ENCODE results near the gene TOMT. TPM values are rescaled to one million over a fixed set of nuclear protein-coding genes. Genes with fewer than 3 reads are reported as not detected.
"Not testable (repeated sequence)": the region's sequence is repeated elsewhere in the genome, so short reads cannot be mapped to it uniquely, and the experiment has no call there.

TOMT gene
- total RNA-seq, 1 donor from 2014 or later, result not detected

GRCh38 chr11:72139500-72139899 is 33.8 kb downstream of the TOMT start:
- Mint-ChIP-seq H3K36me3 (no peaks in the 10 kb centered on the region), H3K4me1 (peaks cover 13% of the 10 kb centered on the region), H3K27me3 (ENCODE audit: low read depth) (no peaks in the 10 kb centered on the region), H3K27ac (no peak overlapping the region), H3K4me3 (no peak overlapping the region), H3K9me3 (no peaks in the 10 kb centered on the region)
- DNase-seq (ENCODE audit: low spot score in 2 of 2, unreplicated experiment in 2 of 2), result no peak
- no peak for TF ChIP-seq CTCF (IDR thresholded peaks at IDR 0.05; ENCODE audit: unreplicated experiment)

- Mint-ChIP-seq H3K9me3 (no peaks in the 10 kb centered on the region), H3K27me3 (ENCODE audit: low read depth) (no peaks in the 10 kb centered on the region), H3K36me3 (no peaks in the 10 kb centered on the region), H3K4me1 (peaks cover 13% of the 10 kb centered on the region), H3K27ac (no peak overlapping the region), H3K4me3 (no peak overlapping the region)
- no peak for DNase-seq (ENCODE audit: low spot score in 2 of 2, unreplicated experiment in 2 of 2)
- TF ChIP-seq CTCF (IDR thresholded peaks at IDR 0.05; ENCODE audit: unreplicated experiment), result no peak
Measured at GRCh38 chr11:72140661-72141060, 34.9 kb downstream of the TOMT start.

- Mint-ChIP-seq H3K4me3 (no peak overlapping the region), H3K27ac (no peak overlapping the region), H3K9me3 (no peaks in the 10 kb centered on the region), H3K27me3 (ENCODE audit: low read depth) (no peaks in the 10 kb centered on the region), H3K4me1 (peaks cover 13% of the 10 kb centered on the region), H3K36me3 (no peaks in the 10 kb centered on the region)
- no peak for TF ChIP-seq CTCF (IDR thresholded peaks at IDR 0.05; ENCODE audit: unreplicated experiment)
- DNase-seq (ENCODE audit: low spot score in 2 of 2, unreplicated experiment in 2 of 2), result no peak
Measured at GRCh38 chr11:72141066-72141465, 35.3 kb downstream of the TOMT start.

- H3K9me3 Mint-ChIP-seq; H3K4me3 Mint-ChIP-seq; H3K27me3 Mint-ChIP-seq (ENCODE audit: low read depth); H3K36me3 Mint-ChIP-seq; DNase-seq (ENCODE audit: low spot score in 2 of 2, unreplicated experiment in 2 of 2): not testable (repeated sequence)
- peak overlapping the region; percentile 31 for H3K27ac Mint-ChIP-seq
- peaks cover 13% of the 10 kb centered on the region for H3K4me1 Mint-ChIP-seq
Measured at GRCh38 chr11:72142086-72142485, 36.4 kb downstream of the TOMT start.

- not testable (repeated sequence) for H3K36me3 Mint-ChIP-seq; H3K9me3 Mint-ChIP-seq; H3K4me3 Mint-ChIP-seq; H3K27ac Mint-ChIP-seq; H3K27me3 Mint-ChIP-seq (ENCODE audit: low read depth); DNase-seq (ENCODE audit: low spot score in 2 of 2, unreplicated experiment in 2 of 2)
- H3K4me1 Mint-ChIP-seq, result peaks cover 13% of the 10 kb centered on the region
Measured at GRCh38 chr11:72142543-72142942, 36.8 kb downstream of the TOMT start.

GRCh38 chr11:72144807-72145565 is 39.3 kb downstream of the TOMT start:
- Mint-ChIP-seq H3K4me3 (no peak overlapping the region), H3K27me3 (ENCODE audit: low read depth) (no peaks in the 10 kb centered on the region), H3K36me3 (no peaks in the 10 kb centered on the region), H3K27ac (no peak overlapping the region), H3K9me3 (no peaks in the 10 kb centered on the region), H3K4me1 (peaks cover 13% of the 10 kb centered on the region)
- no peak for TF ChIP-seq CTCF (IDR thresholded peaks at IDR 0.05; ENCODE audit: unreplicated experiment)
- no peak for DNase-seq (ENCODE audit: low spot score in 2 of 2, unreplicated experiment in 2 of 2)

Data from mesothelial cell of epicardium (in vitro differentiated cells).